ENCODE measurements around the gene MINDY4.

Gene MINDY4

DNA sequence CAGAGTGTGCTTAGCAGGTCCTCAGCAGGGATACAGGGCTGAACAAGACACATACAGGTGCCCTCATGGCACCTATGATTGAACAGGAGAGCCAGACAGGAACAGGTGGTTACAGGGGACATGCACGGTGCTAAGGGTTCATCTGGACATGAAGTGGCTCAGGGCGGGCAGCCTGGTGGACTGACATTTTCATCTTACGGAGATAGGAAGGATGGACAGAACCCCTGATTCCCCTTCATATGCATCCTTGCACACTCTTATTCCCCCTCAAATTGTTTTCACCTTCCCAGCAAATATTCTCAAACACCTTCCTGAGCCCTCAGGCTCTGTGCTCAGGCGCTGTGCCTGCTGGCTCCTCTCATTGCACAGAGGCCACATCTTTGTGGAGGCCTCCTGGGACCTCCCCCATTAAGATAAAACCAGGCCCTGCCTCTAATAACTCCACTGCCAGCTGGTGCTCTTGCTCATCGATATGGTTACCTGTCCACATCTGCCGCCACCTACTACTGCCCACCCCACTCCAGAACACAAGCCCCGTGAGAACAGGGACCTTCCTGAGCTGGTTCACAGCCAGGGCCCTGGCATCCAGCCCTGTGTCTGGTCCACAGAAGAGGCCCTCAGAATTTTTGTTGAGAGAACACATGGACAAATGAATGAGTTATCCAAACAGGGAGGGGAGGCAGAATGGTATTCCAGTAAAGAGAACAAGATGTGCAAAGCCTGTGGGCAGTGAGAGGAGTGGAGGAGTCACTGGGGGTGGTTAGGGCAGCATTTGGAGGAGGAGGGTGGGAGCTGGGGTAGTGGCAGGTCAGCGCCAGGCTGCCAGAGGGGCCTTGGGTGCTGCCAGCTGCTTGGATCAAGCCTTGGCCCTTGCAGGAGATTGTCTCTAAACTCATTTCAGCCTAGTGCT is 71.6 kb downstream of the MINDY4 start:
- no peak overlapping the region for H3K4me3 ChIP-seq (ENCODE audit: low read depth in 1 of 2, low read length in 2 of 2)
- no peak overlapping the region for H3K9ac ChIP-seq (ENCODE audit: low read length)
- H3K4me1 ChIP-seq (ENCODE audit: insufficient read depth, low read length): peaks cover 40% of the 10 kb centered on the region
- no peaks in the 10 kb centered on the region for H3K9me3 ChIP-seq (ENCODE audit: low read length)
- peak overlapping the region; percentile 26 for H3K27ac ChIP-seq (ENCODE audit: low read depth, low read length)
- no peaks in the 10 kb centered on the region for H3K27me3 ChIP-seq (ENCODE audit: control insufficient read depth in 1 of 2, insufficient read depth in 2 of 2, low read length in 2 of 2)
- H3K36me3 ChIP-seq (ENCODE audit: insufficient read depth, low read length): no peaks in the 10 kb centered on the region

- Histone ChIP-seq H3K9ac (ENCODE audit: low read length) (no peak overlapping the region), H3K27me3 (ENCODE audit: control insufficient read depth in 1 of 2, insufficient read depth in 2 of 2, low read length in 2 of 2) (no peaks in the 10 kb centered on the region), H3K4me3 (ENCODE audit: low read depth in 1 of 2, low read length in 2 of 2) (no peak overlapping the region), H3K36me3 (ENCODE audit: insufficient read depth, low read length) (no peaks in the 10 kb centered on the region), H3K27ac (ENCODE audit: low read depth, low read length) (peak overlapping the region; percentile 26), H3K4me1 (ENCODE audit: insufficient read depth, low read length) (peaks cover 46% of the 10 kb centered on the region), H3K9me3 (ENCODE audit: low read length) (no peaks in the 10 kb centered on the region)
Observed at GRCh38 chr7:30843741-30844482, 72.7 kb downstream of the MINDY4 start.

- H3K27me3 ChIP-seq (ENCODE audit: control insufficient read depth in 1 of 2, insufficient read depth in 2 of 2, low read length in 2 of 2): no peaks in the 10 kb centered on the region
- H3K27ac ChIP-seq (ENCODE audit: low read depth, low read length): peak overlapping the region; percentile 7
- no peaks in the 10 kb centered on the region for H3K9me3 ChIP-seq (ENCODE audit: low read length)
- H3K36me3 ChIP-seq (ENCODE audit: insufficient read depth, low read length): no peaks in the 10 kb centered on the region
- H3K4me1 ChIP-seq (ENCODE audit: insufficient read depth, low read length): peaks cover 49% of the 10 kb centered on the region
- no peak overlapping the region for H3K9ac ChIP-seq (ENCODE audit: low read length)
- H3K4me3 ChIP-seq (ENCODE audit: low read depth in 1 of 2, low read length in 2 of 2): no peak overlapping the region
Observed at GRCh38 chr7:30844483-30844874, 73.3 kb downstream of the MINDY4 start.

DNA sequence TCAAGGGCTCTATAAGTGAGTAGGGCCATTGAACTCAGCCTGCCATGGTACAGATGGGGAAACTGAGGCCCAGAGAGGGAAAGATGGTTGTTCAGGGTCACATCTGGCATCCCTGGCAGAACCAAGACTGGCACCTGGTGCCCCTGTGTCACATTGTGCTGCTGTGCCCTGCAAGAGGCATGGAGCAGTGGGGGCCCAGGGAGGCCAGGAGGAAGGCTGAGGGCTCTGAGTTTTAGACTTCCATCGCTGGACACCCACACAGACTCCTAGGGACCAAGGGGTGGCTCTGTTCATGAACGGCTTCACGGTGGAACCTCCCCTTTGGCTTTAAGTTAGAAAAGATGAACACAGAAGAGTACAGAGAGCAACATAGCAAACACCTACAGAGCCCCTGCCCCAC is 73.7 kb downstream of the MINDY4 start:
- Histone ChIP-seq H3K27me3 (ENCODE audit: control insufficient read depth in 1 of 2, insufficient read depth in 2 of 2, low read length in 2 of 2) (no peaks in the 10 kb centered on the region), H3K9ac (ENCODE audit: low read length) (no peak overlapping the region), H3K4me1 (ENCODE audit: insufficient read depth, low read length) (peaks cover 49% of the 10 kb centered on the region), H3K27ac (ENCODE audit: low read depth, low read length) (peak overlapping the region; percentile 82), H3K36me3 (ENCODE audit: insufficient read depth, low read length) (no peaks in the 10 kb centered on the region), H3K4me3 (ENCODE audit: low read depth in 1 of 2, low read length in 2 of 2) (no peak overlapping the region), H3K9me3 (ENCODE audit: low read length) (no peaks in the 10 kb centered on the region)

DNA sequence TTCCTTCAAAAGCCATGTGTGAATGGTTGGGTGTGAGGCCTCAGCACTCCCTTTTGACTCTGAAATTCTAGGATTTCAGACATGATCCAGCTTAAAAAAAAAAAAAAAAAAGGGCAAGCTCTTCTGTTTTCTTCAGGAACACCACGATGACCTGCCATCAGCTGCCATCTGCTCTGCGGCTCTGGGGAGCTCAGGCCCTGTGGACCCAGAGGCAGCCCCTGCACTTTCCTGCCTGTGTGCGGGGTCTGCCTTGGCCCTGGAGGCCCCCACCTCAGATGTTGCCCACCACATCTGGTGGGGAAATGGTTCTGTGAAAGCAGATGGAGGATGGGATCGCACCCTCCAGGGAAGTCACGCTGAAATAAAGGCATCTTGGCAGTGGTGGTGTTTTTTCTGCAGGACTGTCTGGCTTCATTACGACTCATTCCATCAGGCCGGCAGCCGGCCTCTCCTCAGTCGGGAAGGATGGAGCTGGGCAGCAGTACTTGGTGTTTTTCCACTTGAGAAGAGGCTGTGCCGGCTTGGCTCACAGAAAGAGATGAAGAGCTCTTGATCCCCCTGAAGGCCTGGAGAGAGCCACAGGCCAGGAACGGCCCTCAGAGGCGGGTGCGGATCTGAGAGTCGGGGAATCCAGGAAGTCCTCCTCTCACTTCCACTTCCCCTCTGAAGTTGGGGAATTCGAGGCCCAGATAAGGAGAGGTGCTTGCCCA is 74.4 kb downstream of the MINDY4 start:
- Histone ChIP-seq H3K9me3 (ENCODE audit: low read length) (no peaks in the 10 kb centered on the region), H3K4me3 (ENCODE audit: low read depth in 1 of 2, low read length in 2 of 2) (no peak overlapping the region), H3K27ac (ENCODE audit: low read depth, low read length) (peak overlapping the region; percentile 82), H3K9ac (ENCODE audit: low read length) (no peak overlapping the region), H3K36me3 (ENCODE audit: insufficient read depth, low read length) (no peaks in the 10 kb centered on the region), H3K27me3 (ENCODE audit: control insufficient read depth in 1 of 2, insufficient read depth in 2 of 2, low read length in 2 of 2) (no peaks in the 10 kb centered on the region), H3K4me1 (ENCODE audit: insufficient read depth, low read length) (peaks cover 49% of the 10 kb centered on the region)

GRCh38 chr7:30846378-30846777 is 75.2 kb downstream of the MINDY4 start:
- Histone ChIP-seq H3K27me3 (ENCODE audit: control insufficient read depth in 1 of 2, insufficient read depth in 2 of 2, low read length in 2 of 2) (no peaks in the 10 kb centered on the region), H3K27ac (ENCODE audit: low read depth, low read length) (peak overlapping the region; percentile 82), H3K9ac (ENCODE audit: low read length) (no peak overlapping the region), H3K36me3 (ENCODE audit: insufficient read depth, low read length) (no peaks in the 10 kb centered on the region), H3K4me3 (ENCODE audit: low read depth in 1 of 2, low read length in 2 of 2) (no peak overlapping the region), H3K9me3 (ENCODE audit: low read length) (no peaks in the 10 kb centered on the region), H3K4me1 (ENCODE audit: insufficient read depth, low read length) (peaks cover 50% of the 10 kb centered on the region)

GRCh38 chr7:30848121-30848855 is 77.1 kb downstream of the MINDY4 start:
- H3K4me1 ChIP-seq (ENCODE audit: insufficient read depth, low read length): peaks cover 61% of the 10 kb centered on the region
- H3K27me3 ChIP-seq (ENCODE audit: control insufficient read depth in 1 of 2, insufficient read depth in 2 of 2, low read length in 2 of 2): no peaks in the 10 kb centered on the region
- H3K36me3 ChIP-seq (ENCODE audit: insufficient read depth, low read length): no peaks in the 10 kb centered on the region
- no peak overlapping the region for H3K9ac ChIP-seq (ENCODE audit: low read length)
- no peak overlapping the region for H3K4me3 ChIP-seq (ENCODE audit: low read depth in 1 of 2, low read length in 2 of 2)
- H3K9me3 ChIP-seq (ENCODE audit: low read length): no peaks in the 10 kb centered on the region
- H3K27ac ChIP-seq (ENCODE audit: low read depth, low read length): no peak overlapping the region

DNA sequence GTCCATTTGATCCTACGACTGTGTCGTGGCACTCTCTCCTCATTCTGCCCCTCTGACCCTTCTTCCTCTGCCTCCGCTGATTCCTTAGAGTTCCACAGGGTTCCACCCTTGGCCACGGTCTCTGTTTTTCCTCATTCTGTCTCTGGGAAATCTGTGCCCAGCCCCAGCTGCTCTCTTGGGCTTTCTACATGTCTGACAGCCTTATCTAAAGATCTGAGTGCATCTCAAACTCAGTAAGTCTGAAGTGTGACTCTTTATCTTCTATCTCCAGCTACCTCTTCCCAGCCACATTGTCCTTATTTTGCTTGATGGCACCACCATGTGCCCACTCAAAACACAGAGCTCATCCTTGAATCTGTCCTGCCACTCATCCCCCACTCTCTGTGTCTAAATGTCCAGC is 78.3 kb downstream of the MINDY4 start:
- no peak overlapping the region for H3K4me3 ChIP-seq (ENCODE audit: low read depth in 1 of 2, low read length in 2 of 2)
- H3K36me3 ChIP-seq (ENCODE audit: insufficient read depth, low read length): peaks cover 7% of the 10 kb centered on the region
- no peaks in the 10 kb centered on the region for H3K27me3 ChIP-seq (ENCODE audit: control insufficient read depth in 1 of 2, insufficient read depth in 2 of 2, low read length in 2 of 2)
- no peak overlapping the region for H3K9ac ChIP-seq (ENCODE audit: low read length)
- H3K4me1 ChIP-seq (ENCODE audit: insufficient read depth, low read length): peaks cover 60% of the 10 kb centered on the region
- H3K27ac ChIP-seq (ENCODE audit: low read depth, low read length): no peak overlapping the region
- H3K9me3 ChIP-seq (ENCODE audit: low read length): no peaks in the 10 kb centered on the region

DNA sequence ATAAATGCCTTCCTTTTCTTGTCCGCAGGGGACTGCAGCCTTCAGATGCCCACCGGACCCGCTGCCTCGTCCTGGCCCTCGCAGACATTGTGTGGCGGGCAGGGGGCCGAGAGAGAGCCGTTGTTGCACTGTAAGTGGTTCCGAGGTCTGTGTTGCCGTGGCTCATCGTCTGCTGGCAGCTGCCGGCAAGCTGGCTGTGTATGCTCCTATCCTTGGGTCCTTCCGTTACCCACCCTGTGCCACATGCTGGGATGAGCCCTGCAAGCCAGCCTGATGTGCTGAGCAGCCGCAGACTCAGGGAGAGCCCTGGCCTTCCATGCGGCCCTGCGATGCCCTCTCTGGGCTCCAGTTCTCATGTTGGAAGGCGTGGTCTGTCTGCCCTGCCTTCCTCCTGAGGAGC is 79.2 kb downstream of the MINDY4 start:
- Histone ChIP-seq H3K9ac (ENCODE audit: low read length) (no peak overlapping the region), H3K9me3 (ENCODE audit: low read length) (no peaks in the 10 kb centered on the region), H3K4me1 (ENCODE audit: insufficient read depth, low read length) (peaks cover 51% of the 10 kb centered on the region), H3K36me3 (ENCODE audit: insufficient read depth, low read length) (peaks cover 8% of the 10 kb centered on the region), H3K4me3 (ENCODE audit: low read depth in 1 of 2, low read length in 2 of 2) (no peak overlapping the region), H3K27ac (ENCODE audit: low read depth, low read length) (no peak overlapping the region), H3K27me3 (ENCODE audit: control insufficient read depth in 1 of 2, insufficient read depth in 2 of 2, low read length in 2 of 2) (no peaks in the 10 kb centered on the region)

GRCh38 chr7:30851651-30852307 is 80.6 kb downstream of the MINDY4 start:
- Histone ChIP-seq H3K27ac (ENCODE audit: low read depth, low read length) (peak overlapping the region; percentile 96), H3K4me1 (ENCODE audit: insufficient read depth, low read length) (peaks cover 37% of the 10 kb centered on the region)

More at GRCh38 chr7:30851651-30852307, 80.6 kb downstream of the MINDY4 start:
- Histone ChIP-seq H3K27me3 (ENCODE audit: control insufficient read depth in 1 of 2, insufficient read depth in 2 of 2, low read length in 2 of 2) (no peaks in the 10 kb centered on the region), H3K4me3 (ENCODE audit: low read depth in 1 of 2, low read length in 2 of 2) (peak overlapping the region in 1 of 2 donors; percentile 20), H3K9me3 (ENCODE audit: low read length) (no peaks in the 10 kb centered on the region), H3K36me3 (ENCODE audit: insufficient read depth, low read length) (peaks cover 8% of the 10 kb centered on the region), H3K9ac (ENCODE audit: low read length) (peak overlapping the region; percentile 59)
